NCI-H774 (cell line): ENCODE measurements around the gene POTEF.
A peak's percentile ranks its signal among the peaks of the same experiment; 100 is the strongest.
"Not testable (repeated sequence)": the region's sequence is repeated elsewhere in the genome, so short reads cannot be mapped to it uniquely, and the experiment has no call there.

ENCODE experiments used
- DNase-seq: peaks from one replicate; lab custom pipeline; 2025; lab: John Stamatoyannopoulos, UW

The POTEF gene

DNA sequence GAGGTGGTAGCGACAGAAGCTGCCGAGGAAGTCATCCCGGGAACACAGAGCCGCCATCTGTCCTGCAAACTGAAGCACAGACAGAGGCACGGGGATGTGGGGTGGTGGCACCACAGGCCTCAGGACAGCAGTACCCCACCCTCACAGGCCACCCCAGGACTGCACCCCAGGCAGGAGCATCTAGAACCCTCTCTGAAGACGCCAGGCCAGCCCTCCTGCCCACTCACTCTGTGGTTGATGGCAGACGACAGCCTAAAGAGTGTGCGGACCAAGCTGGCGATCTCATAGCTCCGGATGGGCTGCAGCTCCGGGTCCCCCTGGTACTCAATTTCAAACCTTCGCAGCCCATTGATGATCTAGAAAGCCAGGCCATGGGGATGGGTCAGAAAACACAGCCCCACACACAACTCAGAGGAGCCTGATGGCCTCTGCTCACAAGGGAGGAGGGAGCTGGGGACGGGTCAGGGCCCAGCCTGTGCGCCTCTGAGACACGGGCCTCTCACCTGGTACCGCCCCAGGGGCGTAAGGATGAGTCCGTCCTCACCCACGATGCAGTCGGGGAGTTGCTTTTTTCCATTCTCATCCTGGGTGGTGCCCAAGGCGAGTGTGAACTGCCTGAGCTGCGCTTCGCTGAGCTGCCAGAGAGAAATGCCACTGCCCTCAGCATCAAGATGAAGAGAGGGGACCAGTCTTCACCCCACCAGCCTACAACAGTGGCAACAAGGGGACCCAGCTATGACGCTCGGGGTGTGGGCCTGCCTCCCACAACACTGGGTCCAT lies 24.0 kb upstream of the POTEF start:
- no peak for DNase-seq

DNA sequence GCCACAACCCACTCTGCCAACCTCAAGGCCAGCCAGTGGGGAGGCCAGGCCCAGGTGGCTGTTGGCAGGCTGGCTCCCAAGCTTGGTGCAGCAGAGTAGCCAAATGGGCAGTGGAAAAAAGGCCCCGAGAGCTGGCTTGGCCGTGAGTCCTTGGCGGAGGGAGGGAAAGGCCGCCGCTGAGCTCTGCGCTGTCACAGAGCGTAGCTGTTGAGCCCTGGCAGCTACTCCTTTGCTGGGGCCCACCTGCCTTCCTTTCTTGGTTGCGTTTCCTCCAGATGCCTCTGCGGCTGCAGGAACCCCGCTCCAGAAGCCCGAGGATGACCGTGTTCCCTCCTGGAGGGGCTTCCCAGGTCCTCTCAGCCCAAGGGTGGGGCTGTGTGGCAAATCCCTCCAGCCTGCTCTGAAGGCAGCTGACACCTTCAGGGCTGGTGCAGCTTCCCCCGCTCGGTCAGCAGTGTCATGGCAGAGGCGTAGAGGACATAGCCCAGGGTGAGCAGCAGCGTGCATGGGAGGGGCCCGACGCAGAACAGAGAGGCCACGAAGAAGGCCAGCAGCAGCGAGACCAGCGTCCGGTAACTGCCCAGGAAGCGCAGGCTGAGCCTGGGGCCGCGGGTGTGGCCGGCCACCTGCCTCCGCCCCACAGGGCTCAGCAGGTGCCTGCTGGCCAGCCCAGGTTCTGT lies 23.3 kb upstream of the POTEF start:
- DNase-seq: not testable (repeated sequence)

DNA sequence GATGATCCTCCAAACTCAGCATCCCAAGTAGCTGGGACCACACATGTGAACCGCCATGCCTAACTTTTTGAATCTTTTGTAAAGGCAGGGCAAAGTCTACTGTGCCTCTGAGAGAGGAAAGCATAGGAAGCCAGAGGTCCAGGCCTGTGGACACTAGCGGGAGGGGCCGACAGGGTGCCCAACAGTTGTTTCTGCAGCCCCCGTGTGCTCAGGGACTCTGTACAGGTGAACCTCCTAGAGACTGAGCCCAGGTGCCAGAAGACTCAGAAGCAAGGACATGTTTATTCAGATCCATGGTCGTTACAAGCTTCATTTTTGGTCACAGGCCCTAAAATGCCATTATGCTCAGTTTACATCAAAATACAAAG lies 22.1 kb upstream of the POTEF start:
- not testable (repeated sequence) for DNase-seq

DNA sequence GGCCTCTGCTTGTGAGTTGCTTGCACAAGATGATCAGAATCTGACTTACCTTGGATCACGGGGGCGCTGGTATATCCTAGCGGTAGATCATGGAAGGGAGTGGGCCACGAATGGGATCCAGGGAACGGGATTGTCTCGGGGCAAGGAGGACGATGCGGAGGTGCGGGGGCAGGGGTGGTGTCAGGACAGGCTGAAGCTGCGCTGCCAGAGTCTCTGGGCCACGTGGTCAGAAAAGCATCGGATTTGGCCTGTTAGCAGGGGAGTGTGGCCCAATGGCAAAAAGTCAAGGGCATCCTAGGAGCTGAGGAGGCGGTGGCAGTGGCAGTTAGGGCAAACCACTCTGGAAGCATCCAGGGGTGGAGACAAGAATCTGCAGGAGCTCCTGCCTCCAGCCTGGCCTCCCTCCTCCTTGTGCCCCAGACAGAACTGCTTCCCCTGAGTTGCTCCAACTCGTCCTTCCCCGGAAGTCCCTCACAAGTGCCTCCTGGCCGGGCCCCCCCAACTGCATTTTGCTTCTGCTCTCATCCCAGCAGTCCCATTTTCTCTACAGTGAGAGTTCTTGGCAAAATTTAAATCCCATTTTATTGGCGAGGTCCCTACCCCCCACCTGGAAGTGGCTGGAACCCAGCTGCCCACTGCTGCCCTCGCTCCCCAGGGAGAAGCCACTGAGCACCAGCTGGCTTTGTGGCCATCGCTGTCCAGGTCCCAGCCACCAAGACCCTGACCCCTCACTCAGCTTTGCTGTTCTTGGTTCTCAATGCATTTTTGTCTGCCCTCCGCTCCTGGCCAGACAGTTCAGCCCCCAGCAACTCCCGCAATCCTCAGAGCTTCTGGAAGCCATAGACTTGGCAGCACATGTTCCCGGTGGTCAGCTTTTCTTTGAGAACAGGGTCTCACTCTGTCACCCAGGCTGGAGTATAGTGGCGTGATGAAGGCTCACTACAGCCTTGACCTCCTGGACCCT lies 21.4 kb upstream of the POTEF start:
- no peak for DNase-seq

DNA sequence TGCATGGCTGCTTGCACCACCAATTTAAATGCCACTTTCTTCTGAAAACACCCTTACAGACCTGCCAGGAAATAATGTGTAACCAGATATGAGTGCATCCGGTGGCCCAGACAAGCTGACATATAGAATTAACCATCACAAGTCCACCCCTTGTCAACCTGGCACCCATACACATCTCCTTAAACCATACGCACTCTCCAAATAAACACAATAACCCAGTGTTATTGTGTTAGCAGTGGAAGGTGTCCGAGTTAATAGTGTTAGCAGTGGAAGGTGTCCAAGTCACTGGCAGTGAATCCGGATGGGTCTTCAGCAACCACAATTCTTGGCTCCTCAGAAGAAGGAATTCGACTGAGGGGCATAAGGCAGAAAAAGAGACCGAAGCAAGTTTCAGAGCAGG lies 19.5 kb upstream of the POTEF start:
- not testable (repeated sequence) for DNase-seq

DNA sequence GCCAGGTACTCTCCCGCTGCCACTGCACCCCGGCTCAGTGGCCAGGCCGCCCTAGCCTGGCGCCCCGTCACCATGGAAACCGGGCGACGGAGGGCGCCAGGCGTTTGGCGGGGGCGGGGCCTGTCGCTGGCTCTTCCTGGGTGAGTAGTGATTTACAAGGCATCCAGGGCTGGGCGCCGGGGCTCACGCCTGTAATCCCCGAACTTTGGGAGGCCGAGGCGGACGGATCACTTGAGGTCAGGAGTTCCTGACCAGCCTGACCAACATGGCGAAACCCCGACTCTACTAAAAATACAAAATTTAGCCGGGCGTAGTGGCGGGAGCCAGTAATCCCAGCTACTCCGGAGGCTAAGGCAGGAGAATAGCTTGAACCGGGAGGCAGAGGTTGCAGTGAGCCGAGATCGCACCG lies 16.0 kb upstream of the POTEF start, which contains the start of gene CCDC74B:
CCDC74B (minus strand) TSS at position 107 of the 409 bp plus-strand sequence. CDS start 116 bp downstream, outside the sequence.
- peak; percentile 57 for DNase-seq

DNA sequence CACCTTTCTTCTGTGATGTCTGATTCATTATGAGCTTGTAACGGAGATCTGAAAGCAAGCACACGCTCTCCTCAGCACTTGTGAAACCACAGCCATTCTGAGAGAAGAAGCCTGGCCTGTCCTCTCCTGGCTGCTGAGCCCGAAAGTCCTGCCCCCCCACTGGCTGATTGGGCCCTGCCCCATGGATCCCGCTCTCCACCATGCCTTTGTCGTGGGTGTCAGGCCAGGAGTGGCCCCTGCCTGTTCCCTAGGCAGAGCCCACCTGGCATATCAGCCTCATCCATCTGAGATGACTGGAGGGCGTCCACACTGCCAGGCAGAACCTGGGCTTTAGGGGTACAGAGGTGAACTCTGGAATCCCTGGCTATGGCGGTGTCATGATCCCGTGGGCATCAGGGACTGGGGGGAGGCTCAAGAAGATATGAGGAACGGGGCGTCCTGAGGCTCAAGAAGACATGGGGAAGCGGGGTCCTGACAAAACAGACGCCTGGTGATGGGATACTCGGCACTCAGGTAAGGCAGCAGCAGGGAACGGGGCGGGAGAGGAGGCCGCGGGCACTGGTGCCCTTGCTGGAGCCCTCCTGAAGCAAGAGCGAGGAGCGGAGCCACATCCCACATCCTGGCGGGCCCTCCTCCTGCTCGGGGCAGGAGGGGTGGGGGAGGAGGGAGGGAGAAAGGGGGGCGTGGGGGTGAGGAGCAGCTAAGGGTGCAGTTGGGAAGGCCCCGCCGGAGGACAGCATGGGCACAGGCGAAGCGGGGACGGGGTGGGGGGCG lies 14.4 kb upstream of the POTEF start:
- not testable (repeated sequence) for DNase-seq

DNA sequence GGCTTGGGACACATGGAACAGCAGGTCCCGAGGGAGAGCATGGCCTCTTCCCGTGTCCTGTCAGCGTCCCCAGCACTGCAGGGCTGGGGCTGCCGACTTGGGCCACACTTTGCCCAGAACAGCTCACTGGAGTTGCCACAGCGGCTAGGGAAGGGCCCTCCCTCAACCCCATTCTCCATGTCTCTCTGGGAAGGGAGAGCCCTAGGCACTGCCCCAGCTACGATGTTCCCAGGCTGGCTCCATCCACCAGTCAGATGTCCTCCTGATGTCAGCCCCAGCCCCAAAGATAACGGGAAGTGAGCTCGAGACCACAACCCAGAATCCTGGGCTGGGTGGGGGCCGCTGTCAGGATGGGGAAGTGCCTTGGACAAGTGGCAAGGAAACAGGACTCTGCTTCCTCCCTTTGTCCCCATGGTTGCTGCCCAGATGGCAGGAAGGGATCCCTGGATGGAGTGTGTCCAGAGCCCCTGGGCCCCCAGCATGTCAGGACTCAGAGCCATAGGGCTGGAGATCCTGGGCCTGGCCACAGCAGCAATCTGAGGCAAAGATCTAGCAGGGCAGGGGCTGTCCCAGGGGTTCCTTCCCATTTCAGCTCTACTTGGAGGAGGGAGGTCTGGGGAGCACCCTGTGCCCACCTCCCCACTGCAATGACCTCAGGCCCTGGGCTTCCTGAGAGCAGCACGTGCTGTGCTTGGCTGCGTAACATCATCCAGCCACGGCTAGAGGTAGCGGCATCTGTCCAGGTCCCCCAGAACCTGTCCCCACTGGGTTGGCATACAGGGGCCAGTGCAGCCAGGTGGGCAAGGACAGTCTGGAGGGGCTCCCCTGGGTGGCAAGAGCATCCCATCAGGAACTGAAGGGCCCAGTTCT lies 13.6 kb upstream of the POTEF start:
- DNase-seq: not testable (repeated sequence)

DNA sequence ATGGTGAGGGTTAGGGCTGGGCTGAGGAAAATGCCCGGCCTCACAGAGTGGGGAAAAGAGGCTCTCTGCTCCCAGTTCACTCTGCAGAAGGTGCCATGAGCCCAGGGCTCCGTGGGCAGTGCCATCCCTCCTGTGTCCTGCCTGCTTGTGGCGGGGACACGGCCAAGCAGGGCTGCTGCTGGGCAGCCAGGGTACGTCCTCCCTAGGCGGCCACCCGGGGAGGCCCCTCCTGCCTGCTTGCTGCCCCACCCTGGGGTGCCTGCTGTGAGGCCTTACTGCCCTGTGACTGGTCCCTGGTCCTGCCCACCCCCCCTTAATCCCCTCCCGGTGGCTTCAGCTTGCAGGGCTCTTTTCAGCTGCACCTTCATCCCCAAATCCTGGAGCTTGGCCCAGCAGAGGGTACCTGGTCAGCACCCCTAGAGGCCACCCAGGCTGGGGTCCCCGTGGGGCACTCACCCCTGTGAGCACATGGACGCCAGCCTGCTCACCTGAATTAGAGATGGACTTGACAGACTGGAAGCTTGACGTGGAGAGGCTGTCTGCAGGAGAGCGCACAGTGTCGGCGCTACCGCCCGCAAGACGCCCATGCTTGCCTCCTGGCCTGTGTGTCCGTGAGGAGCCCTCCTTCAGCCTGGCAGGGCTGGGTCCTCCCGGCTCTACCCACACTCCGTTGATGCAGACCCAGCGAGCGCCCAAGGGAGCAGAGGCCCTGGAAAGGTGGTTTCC lies 12.8 kb upstream of the POTEF start:
- not testable (repeated sequence) for DNase-seq

DNA sequence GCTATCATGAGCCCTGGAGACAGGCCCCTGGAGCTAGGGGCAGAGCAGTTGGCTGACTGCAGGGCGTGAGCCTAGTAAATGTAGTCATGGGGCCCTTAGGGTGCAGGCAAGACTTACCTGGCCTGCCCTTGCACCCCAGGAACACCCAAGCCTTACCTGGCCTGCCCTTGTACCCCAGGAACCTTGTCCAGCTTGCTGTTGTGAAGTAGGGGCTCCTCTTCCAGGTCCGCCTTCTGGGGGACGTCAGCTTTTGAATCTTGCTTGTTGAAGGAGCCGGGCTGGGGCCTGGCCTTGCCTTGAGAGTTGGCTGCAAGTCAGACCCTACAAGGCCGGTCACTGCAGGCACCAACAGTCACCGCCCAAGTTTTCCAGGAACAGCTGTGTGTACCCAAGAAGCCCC lies 12.0 kb upstream of the POTEF start:
- DNase-seq: not testable (repeated sequence)

DNA sequence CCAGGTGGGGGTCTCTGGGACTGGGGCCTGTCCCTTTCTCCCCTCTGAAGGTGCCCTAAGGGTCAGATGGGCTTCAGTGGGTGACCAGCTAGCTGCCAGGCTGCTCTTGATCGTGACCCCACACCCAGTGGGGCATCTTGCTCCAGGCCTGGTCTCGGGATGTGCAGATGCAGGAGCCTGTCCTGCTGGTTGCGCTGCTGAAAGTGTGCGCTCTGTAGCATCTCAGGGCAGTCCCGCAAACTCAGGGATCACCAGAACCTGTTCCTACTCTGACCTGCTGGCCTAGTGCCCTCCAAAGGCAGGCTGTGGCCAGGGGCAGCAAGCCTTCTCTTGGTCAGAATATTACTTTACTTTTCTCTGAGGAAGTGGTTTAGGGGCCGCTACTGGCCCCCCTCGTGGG lies 11.5 kb upstream of the POTEF start:
- DNase-seq: not testable (repeated sequence)

DNA sequence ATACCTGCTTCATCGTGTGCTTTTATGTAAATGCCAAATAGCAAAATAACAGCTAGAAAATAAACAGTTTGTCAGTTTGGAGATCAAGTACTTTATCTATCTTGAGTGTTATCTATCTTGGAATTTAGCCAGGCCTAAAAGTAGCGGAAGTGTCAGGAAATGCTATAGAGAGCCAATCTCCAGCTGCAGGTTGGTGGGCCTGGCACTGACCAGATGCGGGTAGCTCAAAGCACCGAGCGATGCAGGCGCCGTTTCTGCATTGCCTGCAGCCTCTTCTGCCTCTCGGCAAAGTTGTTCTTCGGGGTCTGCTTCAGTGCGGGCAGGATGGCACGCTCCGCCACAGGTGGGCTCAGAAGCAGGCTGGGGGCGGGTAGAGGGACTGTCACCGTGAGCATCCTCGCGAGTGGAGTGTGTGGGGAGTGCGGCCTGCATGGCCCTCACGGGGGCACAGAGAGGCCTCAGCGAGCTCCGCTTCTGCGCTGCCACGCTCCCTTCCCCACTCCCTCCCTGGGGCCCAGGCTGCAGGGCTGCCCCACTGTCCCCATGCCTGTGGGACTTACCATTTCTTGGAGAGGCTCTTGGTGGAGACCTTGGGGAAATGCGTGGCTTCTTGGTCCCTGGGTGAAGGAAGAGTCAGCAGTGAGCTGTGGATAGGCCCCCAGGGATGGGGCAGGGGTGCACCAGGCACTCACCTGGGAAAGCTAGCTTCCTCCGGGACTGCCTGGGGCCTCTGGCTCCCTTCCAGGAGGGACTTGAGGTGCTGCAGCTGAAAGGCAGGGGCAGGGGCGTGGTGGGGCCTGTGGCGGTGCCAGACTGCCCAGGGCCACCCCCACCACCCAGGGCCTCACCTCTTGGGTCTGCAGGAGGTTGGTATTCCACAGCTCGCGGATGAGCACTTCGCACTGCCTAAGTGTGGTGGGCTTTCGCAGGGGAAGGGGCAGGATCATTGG lies 10.6 kb upstream of the POTEF start:
- DNase-seq: not testable (repeated sequence)

DNA sequence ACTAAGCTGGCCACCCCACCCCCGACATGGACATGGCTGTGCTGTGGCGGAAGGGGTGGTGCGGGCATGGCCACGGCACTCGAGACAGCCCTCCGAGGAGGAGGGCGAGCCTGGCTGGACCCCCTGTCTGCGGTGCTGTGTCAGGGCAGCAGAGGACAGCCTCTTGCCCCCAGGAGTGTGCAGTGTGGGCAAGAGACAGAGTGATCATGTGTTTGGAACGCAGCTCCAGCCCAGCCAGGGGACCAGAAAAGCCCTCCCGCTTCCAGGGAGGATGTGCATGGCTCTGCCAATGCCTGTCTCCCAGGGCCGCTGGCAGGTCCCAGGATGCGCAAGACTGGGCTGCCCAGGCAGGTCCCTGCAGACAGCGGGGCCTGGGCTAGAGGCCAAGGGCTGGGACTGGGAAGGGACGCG lies 9.8 kb upstream of the POTEF start:
- DNase-seq: not testable (repeated sequence)

DNA sequence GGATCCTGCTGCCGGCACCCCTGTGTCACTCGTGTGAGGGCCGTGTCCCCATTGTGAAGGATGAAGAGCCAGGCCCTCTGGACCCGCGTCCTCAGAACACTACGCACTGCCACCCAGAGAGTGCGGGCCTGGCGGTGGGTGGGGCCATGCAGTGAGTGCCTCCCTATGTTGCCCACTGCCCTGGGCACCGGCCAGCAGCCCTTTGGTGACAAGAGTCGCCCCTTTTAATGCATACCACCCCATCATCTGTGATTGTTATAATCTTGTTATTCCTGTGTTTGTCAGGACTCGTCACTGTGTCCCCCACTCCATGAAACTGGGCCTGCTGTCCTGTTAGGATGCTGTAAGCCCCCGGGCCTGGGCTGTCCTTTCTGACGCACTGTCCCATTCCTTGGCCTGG lies 9.3 kb upstream of the POTEF start:
- DNase-seq: not testable (repeated sequence)

DNA sequence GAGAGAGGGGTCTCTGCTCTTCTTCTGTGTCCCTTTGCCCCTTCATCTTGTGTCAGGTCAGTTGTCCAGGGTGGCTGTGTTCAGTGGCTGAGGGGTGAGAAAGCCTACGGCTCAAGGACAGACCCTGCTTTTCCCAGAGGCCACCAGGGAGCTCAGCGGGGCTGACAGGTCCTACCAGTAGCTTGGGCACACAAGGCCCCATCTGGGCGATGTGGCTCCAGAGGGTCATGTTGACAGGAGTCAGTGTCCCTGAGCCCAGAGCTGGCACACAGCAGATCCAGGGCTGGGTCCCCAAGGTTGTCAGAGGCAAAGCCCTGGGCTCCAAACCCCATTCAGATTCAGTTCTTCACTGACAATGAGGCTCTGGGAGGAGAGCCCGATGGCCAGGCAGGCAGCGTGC lies 8.1 kb upstream of the POTEF start:
- not testable (repeated sequence) for DNase-seq

DNA sequence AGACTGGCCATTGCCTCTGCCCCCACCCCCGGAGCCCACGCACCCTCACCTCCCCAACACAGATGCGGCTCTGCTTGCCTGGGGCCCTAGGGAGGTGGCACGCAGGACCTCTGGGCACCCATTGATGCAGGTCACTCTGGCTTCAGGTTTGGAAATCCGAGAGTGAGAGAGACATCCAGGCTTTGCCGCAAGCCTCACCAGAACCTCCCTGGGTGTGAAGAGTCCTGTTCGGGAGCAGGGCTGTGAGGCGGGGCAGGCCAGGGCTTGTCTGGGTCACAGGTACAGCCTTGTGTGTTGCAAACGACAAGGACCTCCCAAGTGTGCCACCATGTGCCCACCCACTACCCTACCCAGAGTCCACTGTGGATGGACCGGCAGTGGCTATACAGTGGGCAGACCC lies 7.5 kb upstream of the POTEF start:
- DNase-seq: not testable (repeated sequence)

DNA sequence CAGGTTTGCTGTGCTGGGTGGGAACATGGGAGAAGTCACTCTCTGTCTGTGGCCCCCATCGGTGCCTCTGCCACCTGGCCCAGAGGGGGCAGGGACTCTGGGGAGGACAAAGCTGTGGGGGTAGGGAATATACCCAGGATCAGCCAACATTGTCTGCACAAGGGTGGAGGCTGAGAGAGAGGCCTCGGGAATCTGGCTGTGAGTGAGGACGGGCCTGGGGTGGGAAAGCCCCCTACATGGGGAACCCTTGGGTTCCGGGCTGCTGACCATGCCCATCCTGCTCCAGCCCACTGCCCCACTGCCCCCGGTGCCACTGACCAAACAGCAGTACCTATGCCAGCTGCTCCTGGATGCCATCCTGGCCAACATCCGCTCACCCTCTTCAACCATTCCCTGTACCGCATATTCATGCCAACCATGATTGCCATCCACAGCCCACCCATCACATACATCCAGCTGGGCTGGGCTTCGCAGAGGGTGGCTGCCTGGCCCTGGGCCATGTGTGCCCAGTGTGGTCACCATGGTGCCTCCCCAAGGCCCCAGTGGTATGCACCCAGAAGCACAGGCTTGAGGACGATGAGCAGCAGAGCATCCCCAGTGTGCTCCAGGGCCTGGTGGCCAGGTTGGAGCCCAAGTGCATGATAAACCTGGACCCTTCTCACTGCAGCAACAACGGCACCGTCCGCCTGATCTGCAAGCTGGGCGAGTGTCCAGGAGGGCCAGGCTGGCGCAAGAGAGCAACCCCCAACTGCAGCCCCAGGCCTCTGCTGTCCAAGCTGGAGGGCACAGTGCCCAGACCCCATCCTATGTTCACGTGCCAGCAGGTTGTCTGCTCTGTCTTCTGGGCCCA lies 6.9 kb upstream of the POTEF start:
- DNase-seq: no peak

DNA sequence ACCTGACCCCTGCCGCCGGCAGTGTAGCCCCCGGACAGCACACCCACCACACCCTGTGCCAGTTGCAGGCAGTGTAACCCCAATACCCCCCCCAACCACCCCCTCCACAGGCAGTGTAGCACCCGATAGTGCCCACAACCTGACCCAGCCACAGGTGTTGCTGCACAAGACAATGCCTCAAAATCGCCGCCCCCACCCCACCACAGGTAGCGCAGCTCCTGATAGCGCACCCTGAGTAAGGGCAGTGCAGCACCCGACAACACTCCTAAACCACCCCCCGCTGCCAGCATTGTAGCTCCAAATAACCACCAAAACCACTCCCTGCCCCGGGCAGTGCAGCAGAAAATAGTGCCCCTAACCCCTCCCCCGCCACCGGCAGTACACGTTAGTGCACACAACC lies 558 bp downstream of the POTEF start:
- DNase-seq: not testable (repeated sequence)
